Measurements from ENCODE around the gene BABAM2.

- TF ChIP-seq CTCF (IDR thresholded peaks at IDR 0.05; ENCODE audit: insufficient read depth, low read length, poor library complexity, severe bottlenecking) (no peak), EZH2phosphoT487 (conservative IDR thresholded peaks at IDR 0.05; ENCODE audit: low read length) (no peak)
Observed at GRCh38 chr2:27916293-27916995, 25.9 kb downstream of the BABAM2 start.

Data from SU-DHL-6 (cell line).